Measurements from ENCODE around the gene CYP2W1. TPM values are rescaled to one million over a fixed set of nuclear protein-coding genes. Genes with fewer than 3 reads are reported as not detected.

The CYP2W1 gene
- total and polyA plus RNA-seq, 12 donors, result 0.70 to 71.0 (median 41.6) TPM

- DNase-seq, result no peak
- no peak for TF ChIP-seq POLR2A (IDR thresholded peaks at IDR 0.05)
- TF ChIP-seq CTCF (IDR thresholded peaks at IDR 0.05), result no peak
- Histone ChIP-seq H3K27ac (no peak overlapping the region), H3K4me3 (no peak overlapping the region), H3K4me1 (replicated peaks in 1 of 2) (no peaks in the 10 kb centered on the region), H3K9me3 (replicated peaks in 1 of 3) (no peaks in the 10 kb centered on the region), H3K27me3 (no peaks in the 10 kb centered on the region), H3K36me3 (replicated peaks in 1 of 2) (no peaks in the 10 kb centered on the region)
- 93 to 97% (median 96%) methylated on average over 26 to 34 of the region's 34 CpGs for WGBS, 4 donors
- intact Hi-C loops (cut with DNase I), result no loop called here
Observed at GRCh38 chr7:1017586-1018333, 34.8 kb downstream of the CYP2W1 start.

- no peaks in the 10 kb centered on the region for H3K9me3 ChIP-seq (replicated peaks in 1 of 3)
- no peaks in the 10 kb centered on the region for H3K27me3 ChIP-seq
- intact Hi-C loops (cut with DNase I), result no loop called here
- no peaks in the 10 kb centered on the region for H3K4me1 ChIP-seq (replicated peaks in 1 of 2)
- WGBS, 4 donors, result 80 to 98% (median 93%) methylated on average over 2 to 13 of the region's 13 CpGs
- TF ChIP-seq CTCF (IDR thresholded peaks at IDR 0.05), result no peak
- TF ChIP-seq POLR2A (IDR thresholded peaks at IDR 0.05), result no peak
- H3K4me3 ChIP-seq, result no peak overlapping the region
- H3K36me3 ChIP-seq (replicated peaks in 1 of 2), result no peaks in the 10 kb centered on the region
- DNase-seq, result no peak
- no peak overlapping the region for H3K27ac ChIP-seq
Observed at GRCh38 chr7:1018334-1018695, 35.3 kb downstream of the CYP2W1 start.

- intact Hi-C loops (cut with DNase I), result no loop called here
- Histone ChIP-seq H3K27me3 (no peaks in the 10 kb centered on the region), H3K27ac (no peak overlapping the region), H3K4me3 (no peak overlapping the region), H3K9me3 (replicated peaks in 1 of 3) (no peaks in the 10 kb centered on the region), H3K4me1 (replicated peaks in 1 of 2) (no peaks in the 10 kb centered on the region), H3K36me3 (replicated peaks in 1 of 2) (no peaks in the 10 kb centered on the region)
- no peak for DNase-seq
- TF ChIP-seq POLR2A (IDR thresholded peaks at IDR 0.05) (no peak), CTCF (IDR thresholded peaks at IDR 0.05) (no peak)
- WGBS, 4 donors, result 81 to 89% (median 88%) methylated on average over 12 to 14 of the region's 14 CpGs
Observed at GRCh38 chr7:1019255-1019785, 36.3 kb downstream of the CYP2W1 start.

- Histone ChIP-seq H3K36me3 (replicated peaks in 1 of 2) (no peaks in the 10 kb centered on the region), H3K27ac (no peak overlapping the region), H3K4me1 (replicated peaks in 1 of 2) (no peaks in the 10 kb centered on the region), H3K4me3 (no peak overlapping the region), H3K9me3 (replicated peaks in 1 of 3) (no peaks in the 10 kb centered on the region), H3K27me3 (no peaks in the 10 kb centered on the region)
- no peak for DNase-seq
- WGBS, 4 donors, result 95 to 97% (median 97%) methylated on average over 19 to 42 of the region's 42 CpGs
- intact Hi-C loops (cut with DNase I), result no loop called here
- TF ChIP-seq CTCF (IDR thresholded peaks at IDR 0.05), result no peak
- no peak for TF ChIP-seq POLR2A (IDR thresholded peaks at IDR 0.05)
Observed at GRCh38 chr7:1019789-1020610, 37.0 kb downstream of the CYP2W1 start.
